Endodermal cell (in vitro differentiated cells): ENCODE results near the gene ATAD3A. TPM values are rescaled to one million over a fixed set of nuclear protein-coding genes. Genes with fewer than 3 reads are reported as not detected.
A peak's percentile ranks its signal among the peaks of the same experiment; 100 is the strongest.

Experiments used
- DNase-seq: peaks from one replicate; pipeline ENCODE4 v3.0.0-alpha.2; 2017
- H3K27ac ChIP-seq: 2 replicates; pipeline ENCODE4 v1.5.1; 2013; ENCODE audit warnings: mild to moderate bottlenecking, low read depth, low read length, moderate library complexity
- H3K27me3 ChIP-seq: 2 replicates; pipeline ENCODE4 v1.6.1; 2013; ENCODE audit warnings: mild to moderate bottlenecking, low read length, moderate library complexity; ENCODE audit not compliant: insufficient read depth, control insufficient read depth, poor library complexity, severe bottlenecking
- H3K36me3 ChIP-seq: 2 replicates; pipeline ENCODE4 v1.7.0; 2013; ENCODE audit warnings: mild to moderate bottlenecking, low read length, moderate library complexity; ENCODE audit not compliant: control insufficient read depth, insufficient read depth
- H3K4me1 ChIP-seq: one replicate; pipeline ENCODE4 v1.7.0; 2013; ENCODE audit warnings: low read length; ENCODE audit not compliant: control insufficient read depth, insufficient read depth
- H3K4me3 ChIP-seq: 2 replicates; pipeline ENCODE4 v1.5.1; 2013; ENCODE audit warnings: mild to moderate bottlenecking, low read length, moderate library complexity
- H3K9ac ChIP-seq: 2 replicates; pipeline ENCODE4 v1.6.1; 2013; ENCODE audit warnings: mild to moderate bottlenecking, low read length, moderate library complexity; ENCODE audit not compliant: poor library complexity, severe bottlenecking; ENCODE audit errors: extremely low read depth
- H3K9me3 ChIP-seq: 2 replicates; pipeline ENCODE4 v1.6.1; 2013; ENCODE audit warnings: mild to moderate bottlenecking, low read length, moderate library complexity; ENCODE audit not compliant: control insufficient read depth
- H3K27ac Mint-ChIP-seq: 2 replicates; pipeline ENCODE4 v1.8.0; 2020; ENCODE audit warnings: mixed read lengths
- H3K27me3 Mint-ChIP-seq: 2 replicates; pipeline ENCODE4 v1.8.0; 2021; ENCODE audit warnings: mild to moderate bottlenecking, mixed read lengths; ENCODE audit not compliant: insufficient read depth
- H3K36me3 Mint-ChIP-seq: 2 replicates; pipeline ENCODE4 v1.8.0; 2020; ENCODE audit warnings: low read depth, mixed read lengths
- H3K4me1 Mint-ChIP-seq: 2 replicates; pipeline ENCODE4 v1.8.0; 2020; ENCODE audit warnings: mixed read lengths
- H3K4me3 Mint-ChIP-seq: 2 replicates; pipeline ENCODE4 v1.8.0; 2020; ENCODE audit warnings: mild to moderate bottlenecking, moderate library complexity, mixed read lengths
- H3K9me3 Mint-ChIP-seq: 2 replicates; pipeline ENCODE4 v1.8.0; 2020; ENCODE audit warnings: mild to moderate bottlenecking, mixed read lengths
- CTCF ChIP-seq: fragments of 200-600 bp; sonication (generic); conservative IDR thresholded peaks from 2 replicates; pipeline ENCODE4 v1.5.0; 2021; ENCODE audit warnings: antibody characterized with exemption, mild to moderate bottlenecking
- WGBS, 2 experiments: methylation state at CpG; one replicate each; pipeline versions ENCODE4 v1.1.5 to v1.1.7; 2013; ENCODE audit warnings: missing lambda C conversion rate in 2 of 2, mixed read lengths in 1 of 2; ENCODE audit not compliant: insufficient coverage in 1 of 2, insufficient read length in 1 of 2; 5-methylcytosine and 5-hydroxymethylcytosine counted together
- total RNA-seq, 2 donors: library from RNA; stranded (reverse); fragmentation: NEBNext Ultra II Directional in 1 of 2; extraction: Animal tissue kit (Norgen Biotek cat#: 25700) in 1 of 2; gene quantifications; 2 replicates in 1 of 2; 3 replicates in 1 of 2; pipeline ENCODE4 v1.2.1, GENCODE V29; 2021

The ATAD3A gene
- total RNA-seq, 2 donors from 2014 or later = 42.8 to 47.6 TPM

- no peak overlapping the region for H3K27ac ChIP-seq
- peak overlapping the region; percentile 55 for H3K27ac Mint-ChIP-seq
- no peaks in the 10 kb centered on the region for H3K9me3 ChIP-seq
- no peaks in the 10 kb centered on the region for H3K9me3 Mint-ChIP-seq
- no peaks in the 10 kb centered on the region for H3K27me3 ChIP-seq
- WGBS, 2 experiments = 91 to 95% methylated on average over 15 to 18 of the region's 18 CpGs
- no peak overlapping the region for H3K9ac ChIP-seq
- DNase-seq = no peak
- no peaks in the 10 kb centered on the region for H3K4me1 ChIP-seq
- peaks cover 21% of the 10 kb centered on the region for H3K36me3 ChIP-seq
- no peak for TF ChIP-seq CTCF
- H3K4me1 Mint-ChIP-seq = no peaks in the 10 kb centered on the region
- no peak overlapping the region for H3K4me3 ChIP-seq
- peaks cover 16% of the 10 kb centered on the region for H3K36me3 Mint-ChIP-seq
- H3K4me3 Mint-ChIP-seq = peak overlapping the region; percentile 60
- H3K27me3 Mint-ChIP-seq = no peaks in the 10 kb centered on the region
These were observed 27.0 kb downstream of the ATAD3A start for GRCh38 chr1:1538989-1539309.

- whole genome bisulfite sequencing, 2 experiments = 15 to 30% methylated on average over 28 to 56 of the region's 66 CpGs
- Histone ChIP-seq H3K4me3 (peak overlapping the region; percentile 76), H3K9me3 (no peaks in the 10 kb centered on the region), H3K36me3 (peaks cover 21% of the 10 kb centered on the region), H3K9ac (no peak overlapping the region), H3K4me1 (no peaks in the 10 kb centered on the region), H3K27me3 (no peaks in the 10 kb centered on the region), H3K27ac (no peak overlapping the region)
- Mint-ChIP-seq H3K27ac (no peak overlapping the region), H3K27me3 (no peaks in the 10 kb centered on the region), H3K4me3 (peak overlapping the region; percentile 60), H3K9me3 (no peaks in the 10 kb centered on the region), H3K4me1 (no peaks in the 10 kb centered on the region), H3K36me3 (peaks cover 18% of the 10 kb centered on the region)
- DNase-seq = peak; percentile 83
- no peak for TF ChIP-seq CTCF
These were observed 27.5 kb downstream of the ATAD3A start for GRCh38 chr1:1539310-1540089.

GRCh38 chr1:1540090-1540817, 28.3 kb downstream of the ATAD3A start, which contains the start of gene TMEM240:
TSS of gene TMEM240 (minus strand) at chr1:1540624. CDS start at chr1:1540346, 278 bp downstream.
- peak within 1 kb of the TSS; percentile 60 for H3K4me3 Mint-ChIP-seq
- H3K4me3 ChIP-seq = peak within 1 kb of the TSS; percentile 76
- 1 to 2% methylated on average over 28 to 98 of the region's 100 CpGs for WGBS, 2 experiments
- H3K36me3 ChIP-seq = peaks cover 21% of the 10 kb centered on the region
- DNase-seq = peak; percentile 94
- no peak within 1 kb of the TSS for H3K9ac ChIP-seq
- no peaks in the 10 kb centered on the region for H3K4me1 ChIP-seq
- H3K36me3 Mint-ChIP-seq = peaks cover 22% of the 10 kb centered on the region
- no peaks in the 10 kb centered on the region for H3K27me3 Mint-ChIP-seq
- H3K27me3 ChIP-seq = no peaks in the 10 kb centered on the region
- no peak for TF ChIP-seq CTCF
- no peak within 1 kb of the TSS for H3K27ac Mint-ChIP-seq
- H3K9me3 Mint-ChIP-seq = no peaks in the 10 kb centered on the region
- no peaks in the 10 kb centered on the region for H3K4me1 Mint-ChIP-seq
- no peak within 1 kb of the TSS for H3K27ac ChIP-seq
- no peaks in the 10 kb centered on the region for H3K9me3 ChIP-seq
